Daoy (cell line): Measurements from ENCODE around the gene SNTG2. TPM values are rescaled to one million over a fixed set of nuclear protein-coding genes. Genes with fewer than 3 reads are reported as not detected.
A peak's percentile ranks its signal among the peaks of the same experiment; 100 is the strongest.
"Not testable (repeated sequence)": the region's sequence is repeated elsewhere in the genome, so short reads cannot be mapped to it uniquely, and the experiment has no call there.

Experiments used
- DNase-seq: peaks from one replicate; pipeline ENCODE4 v3.0.0-alpha.2; 2015; ENCODE audit warnings: low read depth
- total RNA-seq: library from RNA; depleted of rRNA; stranded (reverse); fragments of >200 nt; shearing (Covaris generic); gene quantifications from 2 replicates; pipeline ENCODE4 v1.2.3, GENCODE V29; 2014

The SNTG2 gene
- total RNA-seq, 1 experiment from 2014 or later: not detected

DNA sequence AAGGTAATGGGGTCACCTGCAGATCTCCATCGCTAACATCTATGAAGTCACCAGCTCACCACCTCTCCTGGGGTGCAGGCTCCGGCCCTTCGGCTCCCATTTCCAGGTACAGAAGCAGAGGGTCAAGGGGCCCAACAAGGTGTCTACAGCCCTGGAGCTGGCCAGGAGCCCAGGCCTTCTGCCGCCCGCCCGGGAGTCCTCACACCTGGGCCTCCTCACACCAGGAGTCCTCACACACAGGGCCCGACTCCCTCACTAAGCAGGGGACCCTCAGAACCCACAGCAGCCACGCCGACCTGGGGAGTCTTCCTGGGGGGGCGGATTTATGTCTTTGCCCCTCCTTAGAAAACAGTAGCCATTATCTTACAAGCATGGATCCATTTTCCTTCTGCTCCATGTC lies 419.3 kb downstream of the SNTG2 start:
- no peak for DNase-seq

DNA sequence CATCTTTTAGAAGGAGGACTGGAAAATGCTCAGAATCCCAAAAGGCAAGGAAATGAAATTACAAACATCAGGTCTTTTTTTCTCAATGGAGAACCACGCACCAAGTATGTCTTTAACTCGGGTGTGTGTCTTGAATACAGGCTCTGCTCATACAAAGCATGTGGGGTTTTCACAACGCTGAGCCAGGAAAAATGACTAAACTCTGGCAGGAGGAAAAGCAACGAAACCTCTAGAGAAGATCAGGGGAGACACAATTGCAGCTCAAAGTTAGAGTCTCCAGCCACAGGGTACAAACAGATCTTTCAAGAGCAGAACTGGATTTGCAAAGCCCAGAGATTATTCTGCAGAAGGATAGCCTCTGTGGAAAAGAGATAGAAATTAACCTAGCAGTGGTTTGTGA lies 419.8 kb downstream of the SNTG2 start:
- no peak for DNase-seq

DNA sequence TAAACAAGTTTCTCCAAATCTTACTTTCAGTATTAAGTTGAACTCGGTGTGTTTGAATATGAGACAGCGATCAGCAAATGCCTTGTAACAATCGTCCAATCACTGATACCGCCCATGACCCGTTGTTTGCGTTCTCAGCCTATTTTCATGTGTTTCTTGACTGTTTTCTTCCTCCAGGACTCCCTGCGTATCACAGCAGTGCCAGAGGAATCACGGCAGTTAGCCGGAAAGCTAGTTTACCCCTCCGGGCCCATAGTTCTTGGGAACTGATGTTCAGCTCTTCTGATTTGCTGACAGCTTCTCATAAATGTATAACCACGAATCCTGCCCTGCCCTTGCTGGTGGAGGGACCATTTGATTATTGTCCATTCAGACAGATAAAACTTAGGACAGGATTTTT lies 420.4 kb downstream of the SNTG2 start:
- DNase-seq: peak; percentile 66

DNA sequence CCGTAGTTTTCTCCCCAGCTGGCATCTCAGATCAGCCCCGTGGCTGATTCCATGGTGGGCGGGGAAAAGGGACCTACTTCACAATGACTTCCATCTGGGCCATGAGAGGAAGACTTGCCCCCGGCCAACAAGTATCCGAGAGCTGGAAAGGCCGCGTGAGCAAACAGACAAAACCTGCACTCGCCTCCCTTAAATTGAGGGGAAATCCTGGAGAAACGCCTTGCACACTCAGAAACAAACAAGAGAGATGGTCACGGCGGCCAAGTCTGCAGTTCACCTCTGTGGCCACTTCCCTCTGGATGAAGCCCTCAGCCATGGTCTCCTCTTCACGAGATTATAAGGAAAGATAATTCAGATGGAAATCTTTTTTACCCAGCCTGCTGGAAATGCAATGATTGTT lies 423.2 kb downstream of the SNTG2 start:
- DNase-seq: peak; percentile 48

GRCh38 chr2:1374287-1374686 lies 423.6 kb downstream of the SNTG2 start:
- no peak for DNase-seq

- DNase-seq: no peak
These were observed 425.1 kb downstream of the SNTG2 start for GRCh38 chr2:1375794-1376193.

DNA sequence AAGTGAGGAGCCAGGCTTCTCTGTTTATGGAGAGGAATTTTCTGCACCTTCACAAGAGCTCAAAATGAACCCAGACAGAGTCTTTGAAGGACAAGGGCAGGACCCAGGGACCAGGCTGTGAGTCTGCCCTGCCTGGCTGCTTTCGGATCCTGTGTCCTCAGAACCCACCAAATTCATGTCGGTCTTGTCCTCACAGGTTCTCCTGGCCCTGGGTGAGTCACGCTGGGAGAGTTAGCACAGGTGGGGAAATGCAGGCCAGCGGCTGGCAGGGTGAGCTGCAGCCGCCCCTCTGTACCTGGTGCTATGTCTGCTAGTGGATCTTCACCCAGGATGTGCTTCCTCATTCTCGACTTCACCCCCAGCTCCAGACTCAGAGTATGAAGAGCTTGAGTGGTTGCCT lies 426.8 kb downstream of the SNTG2 start:
- DNase-seq: no peak

GRCh38 chr2:1378456-1379150 lies 428.0 kb downstream of the SNTG2 start:
- no peak for DNase-seq

DNA sequence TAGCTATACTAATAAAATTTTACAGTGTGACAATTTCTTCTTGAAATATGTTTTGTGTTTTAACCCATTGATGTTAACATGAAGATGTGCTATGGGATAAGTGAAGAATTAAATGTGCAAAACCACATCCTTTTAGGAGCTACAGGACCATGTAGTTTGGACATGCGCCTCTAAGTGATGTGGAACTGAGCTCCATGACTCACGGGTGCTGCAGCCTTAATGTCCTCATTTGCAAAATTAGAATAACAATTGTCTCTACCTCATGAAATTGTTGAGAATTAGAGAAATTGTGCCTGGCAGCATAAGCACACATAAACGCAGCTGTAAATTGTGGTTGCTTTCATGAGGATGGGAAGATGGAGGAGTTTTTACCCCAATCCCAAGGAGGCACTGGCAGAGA lies 431.0 kb downstream of the SNTG2 start:
- no peak for DNase-seq

- DNase-seq: not testable (repeated sequence)
These were observed 437.5 kb downstream of the SNTG2 start for GRCh38 chr2:1387954-1388725.

DNA sequence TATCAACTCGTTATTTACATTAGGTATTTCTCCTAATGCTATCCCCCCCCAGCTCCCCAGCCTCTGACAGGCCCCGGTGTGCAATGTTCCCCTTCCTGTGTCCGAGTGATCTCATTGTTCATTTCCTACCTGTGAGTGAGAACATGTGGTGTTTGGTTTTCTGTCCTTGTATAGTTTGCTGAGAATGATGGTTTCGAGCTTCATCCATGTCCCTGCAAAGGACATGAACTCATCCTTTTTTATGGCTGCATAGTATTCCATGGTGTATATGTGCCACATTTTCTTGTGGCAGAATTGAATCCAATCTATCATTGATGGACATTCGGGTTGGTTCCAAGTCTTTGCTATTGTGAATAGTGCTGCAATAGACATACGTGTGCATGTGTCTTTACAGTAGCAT lies 439.5 kb downstream of the SNTG2 start:
- not testable (repeated sequence) for DNase-seq

GRCh38 chr2:1393321-1393720 lies 442.7 kb downstream of the SNTG2 start:
- no peak for DNase-seq

DNA sequence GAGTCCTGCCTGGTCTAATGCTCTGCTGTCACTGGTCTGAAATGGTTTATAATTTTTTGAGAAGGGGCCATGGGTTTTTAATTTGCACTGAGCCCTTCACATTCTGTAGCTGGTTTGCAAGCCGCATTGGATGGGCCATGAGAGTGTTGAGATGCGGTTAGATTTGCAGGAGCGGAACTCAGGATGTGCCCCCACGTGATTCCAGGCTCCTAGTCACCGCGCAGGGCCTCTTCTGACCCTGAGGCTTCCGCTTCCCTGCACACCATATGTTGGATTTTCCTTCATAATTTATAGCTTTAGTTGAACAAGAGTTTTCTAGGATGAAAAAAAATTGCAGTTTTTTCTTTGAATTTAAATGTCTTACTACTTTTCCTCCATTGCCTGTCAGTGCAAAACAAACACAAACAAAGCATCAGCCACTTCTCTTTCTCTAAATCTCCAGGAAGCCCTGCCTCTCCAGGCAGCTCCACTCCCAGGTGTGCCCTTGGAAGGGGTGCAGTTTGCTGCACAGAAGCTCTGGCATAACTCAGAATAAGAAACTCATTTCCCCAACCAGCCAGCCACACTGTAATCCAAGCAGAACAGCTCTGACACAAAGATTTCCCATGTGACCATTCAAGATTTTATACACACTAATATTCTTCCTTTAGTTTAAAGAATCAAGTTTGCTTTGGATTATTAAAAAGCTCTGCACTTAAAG lies 444.2 kb downstream of the SNTG2 start:
- DNase-seq: peak; percentile 42

GRCh38 chr2:1397350-1397749 lies 446.7 kb downstream of the SNTG2 start:
- DNase-seq: no peak

DNA sequence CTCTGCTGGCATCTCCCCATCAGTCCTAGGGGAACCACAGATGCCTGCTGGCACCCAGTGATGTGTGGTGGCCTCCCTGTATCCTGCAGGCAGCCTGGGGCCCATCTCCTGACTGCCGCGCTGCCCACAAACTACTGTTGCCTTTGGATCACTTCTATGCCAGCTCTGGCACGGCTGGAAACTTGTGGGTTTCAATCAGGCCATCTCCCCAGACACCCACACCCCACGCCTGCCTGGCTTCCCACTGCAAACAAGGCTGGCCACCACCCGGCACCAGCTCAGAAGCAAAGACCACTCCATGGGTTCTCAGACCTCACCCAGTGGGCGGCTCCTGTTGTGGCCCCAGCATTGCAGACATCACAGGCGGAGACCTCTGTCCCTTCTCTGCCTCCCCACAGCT lies 447.5 kb downstream of the SNTG2 start:
- DNase-seq: no peak

DNA sequence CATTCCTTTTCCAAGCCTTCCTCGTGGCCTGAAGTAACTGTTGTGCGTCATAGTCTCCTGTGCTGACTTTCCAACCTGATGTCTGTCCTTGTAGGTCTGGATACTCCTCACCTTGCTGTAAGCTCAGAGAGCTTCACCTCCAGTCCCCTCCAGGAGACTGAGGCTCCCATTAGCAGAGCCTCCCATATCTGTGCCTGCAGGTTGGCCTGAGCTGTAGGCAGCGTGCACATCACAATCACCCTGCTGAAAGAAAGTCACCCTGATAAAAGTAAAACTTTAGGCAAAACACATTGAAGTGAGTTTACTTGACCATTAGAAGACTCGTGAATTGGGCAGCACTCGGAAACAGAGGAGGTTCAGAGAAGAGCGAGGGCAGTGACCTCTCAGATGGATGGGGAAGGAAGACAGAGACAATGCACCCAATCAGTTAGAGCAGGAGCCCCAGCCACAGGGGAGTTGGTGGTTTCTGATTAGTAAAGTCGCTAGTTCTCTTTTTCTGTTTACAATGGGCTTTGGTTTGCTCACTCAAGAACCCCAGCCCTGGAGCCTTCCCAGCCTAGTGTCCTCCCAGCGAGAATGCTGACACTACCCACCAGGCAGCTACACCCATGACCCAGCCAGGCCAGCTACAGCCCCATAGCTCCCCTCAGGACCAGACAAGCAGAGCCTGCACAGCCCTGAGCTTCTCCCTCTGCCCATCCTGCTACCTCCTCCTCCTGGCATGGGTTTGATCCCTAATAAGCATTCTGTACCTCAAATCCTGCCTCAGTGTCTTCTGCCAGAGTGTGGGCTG lies 450.5 kb downstream of the SNTG2 start:
- no peak for DNase-seq

- DNase-seq: no peak
These were observed 451.4 kb downstream of the SNTG2 start for GRCh38 chr2:1402064-1402463.

- no peak for DNase-seq
These were observed 452.9 kb downstream of the SNTG2 start for GRCh38 chr2:1403565-1403964.

DNA sequence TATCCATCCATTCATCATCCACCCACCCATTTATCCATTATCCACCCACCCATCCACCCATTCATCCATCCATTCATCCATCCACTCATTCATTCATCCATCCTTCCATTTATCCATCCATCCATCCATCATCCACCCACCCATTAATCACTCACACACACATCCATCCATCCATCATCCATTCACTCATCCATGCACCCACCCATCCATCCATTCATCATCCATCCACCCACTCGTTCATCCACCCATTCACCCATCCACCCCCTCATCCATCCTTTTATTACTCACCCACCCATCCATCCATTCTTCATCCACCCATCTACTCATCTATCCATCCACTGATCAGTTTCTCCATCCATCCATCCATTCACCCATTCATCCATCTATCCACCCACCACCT lies 454.5 kb downstream of the SNTG2 start:
- no peak for DNase-seq

- no peak for DNase-seq
These were observed 455.3 kb downstream of the SNTG2 start for GRCh38 chr2:1405967-1406366.

GRCh38 chr2:1406434-1406833 lies 455.8 kb downstream of the SNTG2 start:
- DNase-seq: no peak
